Measurements from ENCODE around the gene IL4R.

- TF ChIP-seq POLR2AphosphoS5 (IDR thresholded peaks at IDR 0.05; ENCODE audit: low read depth) (no peak), EZH2phosphoT487 (IDR thresholded peaks at IDR 0.05; ENCODE audit: unreplicated experiment) (no peak), CTCF (conservative IDR thresholded peaks at IDR 0.05; ENCODE audit: low read depth in 2 of 2) (no peak)
Observed at GRCh38 chr16:27334192-27334764, 20.5 kb downstream of the IL4R start.

All from GM23338 (cell line).